GM20000 (cell line): ENCODE measurements around the gene CNR2.
A peak's percentile ranks its signal among the peaks of the same experiment; 100 is the strongest.
"Not testable (repeated sequence)": the region's sequence is repeated elsewhere in the genome, so short reads cannot be mapped to it uniquely, and the experiment has no call there.

Experiments used
- DNase-seq: peaks from one replicate; pipeline ENCODE4 v3.0.0; 2012; ENCODE audit warnings: low spot score
- TF ChIP-seq, protein P1 (sequence below): IDR thresholded peaks from 2 replicates; pipeline ENCODE4 v1.5.1; 2012; ENCODE audit warnings: mild to moderate bottlenecking, control low read depth; ENCODE audit errors: extremely low read depth, missing control alignments

CNR2 gene

DNA sequence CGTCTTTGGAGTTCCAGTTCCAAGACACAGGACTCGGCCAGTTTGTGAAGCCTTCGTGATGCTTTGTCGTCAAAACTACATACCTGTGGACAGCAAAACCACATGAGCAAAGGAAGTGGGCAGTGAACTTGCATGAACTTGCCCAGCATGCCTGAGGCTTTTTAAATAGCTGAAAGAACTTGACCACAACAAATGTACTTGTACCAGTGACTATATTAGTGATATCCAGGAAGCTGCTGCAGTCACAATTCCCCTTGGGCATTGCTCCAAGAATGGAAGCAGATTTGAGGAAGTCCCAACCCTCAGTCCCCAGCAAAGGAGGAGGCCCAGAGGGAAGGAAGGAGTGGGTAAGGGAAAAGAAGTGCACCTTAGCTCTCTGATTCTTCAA lies 47.6 kb downstream of the CNR2 start:
- DNase-seq = peak; percentile 38
- TF ChIP-seq, protein P1, sequence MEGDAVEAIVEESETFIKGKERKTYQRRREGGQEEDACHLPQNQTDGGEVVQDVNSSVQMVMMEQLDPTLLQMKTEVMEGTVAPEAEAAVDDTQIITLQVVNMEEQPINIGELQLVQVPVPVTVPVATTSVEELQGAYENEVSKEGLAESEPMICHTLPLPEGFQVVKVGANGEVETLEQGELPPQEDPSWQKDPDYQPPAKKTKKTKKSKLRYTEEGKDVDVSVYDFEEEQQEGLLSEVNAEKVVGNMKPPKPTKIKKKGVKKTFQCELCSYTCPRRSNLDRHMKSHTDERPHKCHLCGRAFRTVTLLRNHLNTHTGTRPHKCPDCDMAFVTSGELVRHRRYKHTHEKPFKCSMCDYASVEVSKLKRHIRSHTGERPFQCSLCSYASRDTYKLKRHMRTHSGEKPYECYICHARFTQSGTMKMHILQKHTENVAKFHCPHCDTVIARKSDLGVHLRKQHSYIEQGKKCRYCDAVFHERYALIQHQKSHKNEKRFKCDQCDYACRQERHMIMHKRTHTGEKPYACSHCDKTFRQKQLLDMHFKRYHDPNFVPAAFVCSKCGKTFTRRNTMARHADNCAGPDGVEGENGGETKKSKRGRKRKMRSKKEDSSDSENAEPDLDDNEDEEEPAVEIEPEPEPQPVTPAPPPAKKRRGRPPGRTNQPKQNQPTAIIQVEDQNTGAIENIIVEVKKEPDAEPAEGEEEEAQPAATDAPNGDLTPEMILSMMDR = no peak

DNA sequence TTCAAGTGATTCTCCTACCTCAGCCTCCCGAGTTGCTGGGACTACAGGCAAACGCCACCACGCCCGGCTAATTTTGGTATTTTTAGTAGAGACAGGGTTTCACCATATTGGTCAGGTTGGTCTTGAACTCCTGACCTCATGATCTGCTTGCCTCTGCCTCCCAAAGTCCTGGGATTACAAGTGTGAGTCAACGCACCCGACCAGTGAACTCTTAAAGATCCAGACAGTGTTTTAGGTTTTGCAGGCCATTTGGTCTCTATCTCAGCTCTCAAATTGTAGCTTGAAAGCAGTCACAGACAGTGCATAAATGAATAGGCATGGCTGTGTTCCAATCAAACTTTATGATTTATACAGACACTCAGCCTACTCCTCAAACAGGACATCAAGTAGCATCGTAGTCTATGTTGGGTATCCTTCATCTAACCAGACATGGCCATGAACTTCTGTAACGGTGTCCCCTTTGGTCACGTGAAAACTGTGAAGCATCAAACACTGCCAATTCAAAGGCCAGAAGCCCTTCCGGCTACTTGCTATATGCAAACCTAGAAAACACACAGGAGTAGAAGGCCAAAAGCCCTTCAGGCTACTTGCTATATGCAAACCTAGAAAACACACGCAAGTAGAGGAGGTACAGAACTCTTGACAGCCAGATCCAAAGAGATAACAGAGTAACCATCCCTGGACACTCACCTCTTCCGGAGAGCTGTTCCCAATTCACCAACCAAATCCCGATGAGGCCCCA lies 48.2 kb downstream of the CNR2 start:
- TF ChIP-seq, protein P1 = no peak
- DNase-seq = no peak

DNA sequence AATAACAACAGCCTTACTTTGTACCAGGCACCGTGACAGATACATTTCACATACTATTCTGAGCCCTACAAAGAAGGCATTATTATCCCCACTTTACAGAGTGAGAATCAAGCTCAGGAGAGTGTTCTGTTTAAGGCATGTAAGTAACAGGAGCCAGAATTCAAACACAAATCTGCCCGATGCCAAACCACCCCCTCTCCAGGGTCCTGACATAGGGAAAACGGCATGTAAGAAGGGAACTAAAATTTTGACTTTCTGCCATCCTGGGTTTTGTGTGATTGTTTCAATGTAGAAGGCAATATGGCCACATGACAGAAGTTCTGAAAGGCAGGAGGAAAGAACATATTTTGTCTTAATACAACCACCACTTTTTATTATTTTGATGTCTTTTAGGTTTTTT lies 50.5 kb downstream of the CNR2 start:
- DNase-seq = no peak
- TF ChIP-seq, protein P1 = no peak

DNA sequence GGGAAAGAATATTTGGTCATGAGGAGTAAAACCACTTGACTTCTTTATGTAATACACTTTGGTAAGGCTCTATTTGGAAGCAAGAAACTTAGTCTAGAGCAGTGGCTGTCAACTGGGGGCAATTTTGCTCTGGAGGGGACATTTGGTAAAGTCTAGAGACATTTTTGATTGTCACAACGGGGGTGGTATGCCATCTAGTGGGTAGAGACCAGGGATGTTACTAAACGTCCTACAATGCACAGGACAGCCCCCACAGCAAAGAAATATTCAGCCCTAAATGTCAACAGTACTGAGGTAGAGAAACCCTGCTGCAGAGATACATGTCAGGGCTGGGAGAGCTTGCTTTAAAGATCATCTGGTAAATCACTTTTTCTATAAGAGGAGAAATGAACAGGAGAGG lies 58.6 kb downstream of the CNR2 start:
- no peak for DNase-seq
- TF ChIP-seq, protein P1 = no peak

DNA sequence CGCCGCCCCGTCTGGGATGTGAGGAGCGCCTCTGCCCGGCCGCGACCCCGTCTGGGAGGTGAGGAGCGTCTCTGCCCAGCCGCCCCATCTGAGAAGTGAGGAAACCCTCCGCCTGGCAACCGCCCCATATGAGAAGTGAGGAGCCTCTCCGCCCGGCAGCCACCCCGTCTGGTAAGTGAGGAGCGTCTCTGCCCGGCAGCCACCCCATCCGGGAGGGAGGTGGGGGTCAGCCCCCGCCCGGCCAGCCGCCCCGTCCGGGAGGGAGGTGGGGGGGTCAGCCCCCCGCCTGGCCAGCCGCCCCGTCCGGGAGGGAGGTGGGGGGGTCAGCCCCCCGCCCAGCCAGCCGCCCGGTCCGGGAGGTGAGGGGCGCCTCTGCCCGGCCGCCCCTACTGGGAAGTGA lies 60.0 kb downstream of the CNR2 start:
- not testable (repeated sequence) for DNase-seq

DNA sequence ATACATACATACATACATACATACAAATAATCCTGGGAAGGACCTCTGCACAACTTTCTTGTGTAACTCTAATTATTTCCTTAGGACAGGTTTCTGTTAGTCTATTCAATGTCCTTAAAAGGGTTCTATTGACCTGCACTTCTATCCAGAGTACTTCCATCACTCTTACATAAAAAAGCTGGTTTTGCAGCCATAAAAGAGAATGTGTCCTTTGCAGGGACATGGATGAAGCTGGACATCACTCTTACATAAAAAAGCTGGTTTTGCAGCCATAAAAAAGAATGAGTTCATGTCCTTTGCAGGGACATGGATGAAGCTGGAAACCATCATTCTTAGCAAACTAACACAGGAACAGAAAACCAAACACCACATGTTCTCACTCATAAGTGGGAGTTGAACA lies 61.8 kb downstream of the CNR2 start:
- DNase-seq = not testable (repeated sequence)

DNA sequence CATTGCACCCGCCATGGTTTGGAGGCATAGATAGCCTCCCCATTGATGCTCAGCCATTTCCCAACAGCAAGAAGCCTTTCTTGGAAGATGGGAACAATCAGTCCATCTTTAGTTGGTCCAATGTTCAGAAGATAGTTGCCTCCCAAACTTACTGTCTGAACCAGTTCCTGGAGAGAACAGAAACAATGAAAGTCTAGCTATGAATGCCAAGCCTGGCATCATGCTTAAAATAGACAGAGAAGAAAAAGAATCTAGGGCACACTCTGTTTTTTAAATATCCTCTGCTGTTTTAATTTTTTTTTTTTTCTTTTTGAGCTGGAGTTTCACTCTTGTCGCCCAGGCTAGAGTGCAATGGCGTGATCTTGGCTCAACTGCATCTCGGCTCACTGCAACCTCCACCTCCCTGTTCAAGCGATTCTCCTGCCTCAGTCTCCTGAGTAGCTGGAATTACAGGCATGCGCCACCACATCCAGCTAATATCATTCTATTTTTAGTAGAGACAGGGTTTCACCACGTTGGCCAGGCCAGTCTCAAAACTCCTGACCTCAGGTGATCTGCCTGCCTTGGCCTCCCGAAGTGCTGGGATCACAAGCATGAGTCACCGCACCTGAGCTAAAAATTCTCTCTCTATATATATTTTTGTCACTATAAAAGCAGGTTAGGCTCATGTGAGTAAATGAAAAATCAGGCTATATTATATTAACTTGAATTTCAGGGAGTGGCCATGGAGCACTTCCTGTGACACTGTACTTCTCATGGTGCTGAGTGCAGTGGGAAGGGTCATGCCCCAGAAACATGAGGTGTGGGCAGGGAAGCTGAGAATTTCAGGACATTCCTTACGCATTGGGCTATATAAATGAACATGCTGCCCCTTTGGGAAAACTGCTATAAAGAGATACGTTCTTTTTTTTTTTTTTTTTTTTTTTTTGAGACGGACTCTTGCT lies 64.2 kb downstream of the CNR2 start:
- no peak for DNase-seq
- TF ChIP-seq, protein P1 = no peak

DNA sequence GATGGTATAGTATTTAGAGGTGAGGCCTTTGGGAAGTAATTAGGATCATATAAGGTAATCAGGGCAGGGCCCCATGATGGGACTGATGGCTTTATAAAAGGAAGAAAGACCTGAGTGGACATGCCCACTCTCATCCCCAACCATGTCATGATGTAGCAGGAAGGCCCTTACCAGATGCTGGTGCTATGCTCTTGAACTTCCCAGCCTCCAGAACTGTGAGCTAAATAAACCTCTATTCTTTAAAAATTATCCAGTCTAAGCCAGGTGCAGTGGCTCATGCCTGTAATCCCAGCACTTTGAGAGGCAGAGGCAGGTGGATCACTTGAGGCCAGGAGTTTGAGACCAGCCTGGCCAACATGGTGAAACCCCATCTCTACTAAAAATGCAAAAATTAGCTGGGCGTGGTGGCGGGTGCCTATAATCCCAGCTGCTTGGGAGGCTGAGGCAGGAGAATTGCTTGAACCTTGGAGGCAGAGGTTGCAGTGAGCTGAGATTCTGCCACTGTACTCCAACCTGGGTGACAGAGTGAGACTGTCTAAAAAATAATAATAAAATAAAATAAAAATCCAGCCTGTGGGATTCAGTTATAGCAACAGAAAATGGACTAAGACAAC lies 65.6 kb downstream of the CNR2 start:
- DNase-seq = not testable (repeated sequence)
